ENCODE data around the gene ZCCHC14. TPM values are rescaled to one million over a fixed set of nuclear protein-coding genes. Genes with fewer than 3 reads are reported as not detected.

ZCCHC14 gene
- polyA plus RNA-seq (2013, experiment 1 of 2; ENCODE audit: insufficient read length) = 14.4 TPM
- polyA plus RNA-seq (2013, experiment 2 of 2; ENCODE audit: insufficient read length) = 16.8 TPM

DNA sequence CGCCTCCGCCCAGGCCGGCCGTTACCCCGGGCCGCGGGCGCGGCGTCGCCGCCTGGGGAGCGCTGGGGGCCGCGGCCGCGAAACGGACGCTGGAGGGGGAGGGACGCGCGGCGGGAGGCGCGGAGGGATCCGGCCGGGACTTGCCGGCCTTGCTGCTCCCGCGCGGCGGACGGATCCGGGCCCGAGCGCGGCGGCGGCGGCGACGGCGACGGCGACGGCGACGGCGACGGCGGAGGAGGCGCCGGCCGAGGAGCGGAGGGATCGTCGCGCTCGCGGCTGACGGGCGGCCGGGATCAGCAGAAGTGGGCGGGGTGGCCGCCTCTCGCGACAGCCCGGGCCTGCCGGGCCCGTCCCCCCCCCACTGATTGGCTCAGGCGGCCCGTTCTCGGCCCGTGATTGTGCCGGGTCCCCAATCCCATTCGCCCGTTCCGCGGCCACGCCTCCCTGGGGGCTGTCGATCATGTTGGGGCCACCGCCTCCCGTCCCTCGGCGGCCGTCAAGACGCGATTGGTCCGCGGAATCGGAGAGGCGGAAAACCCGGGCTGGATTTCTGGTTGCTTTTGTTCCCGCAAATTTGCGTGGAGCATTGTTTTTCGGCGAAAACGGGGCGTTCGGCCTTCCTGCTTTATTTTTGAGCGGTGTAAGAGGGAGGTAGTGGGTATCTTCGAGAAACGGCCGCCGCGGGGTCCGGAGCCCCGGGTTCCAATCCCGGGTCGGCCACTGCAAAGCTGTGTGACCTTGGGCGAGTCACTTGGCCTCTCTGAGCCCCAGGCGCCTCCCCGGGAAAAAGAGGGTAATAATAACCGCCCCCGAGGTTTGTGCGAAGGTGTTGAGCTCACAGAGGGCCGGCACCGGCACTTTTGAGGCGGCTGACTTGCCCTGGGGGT lies at the start of gene ZCCHC14:
TSS of gene ZCCHC14 (minus strand) at position 304 of the 887 bp plus-strand sequence. CDS start 786 bp downstream, outside the sequence.
- peak; percentile 99 for DNase-seq

DNA sequence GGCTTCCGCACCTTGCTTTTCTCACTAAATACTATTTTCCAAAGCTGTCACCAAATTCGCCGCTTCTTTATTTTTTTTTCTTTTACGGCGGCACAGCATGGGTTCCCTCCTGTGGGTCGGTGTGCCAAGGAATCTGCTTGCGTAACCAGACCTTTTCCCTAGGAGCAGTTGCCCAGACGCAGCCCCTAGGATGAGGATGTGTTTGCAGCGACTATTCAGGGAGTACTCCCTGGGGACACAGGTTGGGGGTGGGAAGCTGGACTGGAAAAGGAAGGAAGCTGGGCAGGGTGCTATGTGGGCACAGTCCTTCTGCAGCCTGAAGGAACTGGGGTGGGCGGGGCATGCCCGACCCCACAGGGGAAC lies 49.0 kb upstream of the ZCCHC14 start:
- no peak for DNase-seq

DNA sequence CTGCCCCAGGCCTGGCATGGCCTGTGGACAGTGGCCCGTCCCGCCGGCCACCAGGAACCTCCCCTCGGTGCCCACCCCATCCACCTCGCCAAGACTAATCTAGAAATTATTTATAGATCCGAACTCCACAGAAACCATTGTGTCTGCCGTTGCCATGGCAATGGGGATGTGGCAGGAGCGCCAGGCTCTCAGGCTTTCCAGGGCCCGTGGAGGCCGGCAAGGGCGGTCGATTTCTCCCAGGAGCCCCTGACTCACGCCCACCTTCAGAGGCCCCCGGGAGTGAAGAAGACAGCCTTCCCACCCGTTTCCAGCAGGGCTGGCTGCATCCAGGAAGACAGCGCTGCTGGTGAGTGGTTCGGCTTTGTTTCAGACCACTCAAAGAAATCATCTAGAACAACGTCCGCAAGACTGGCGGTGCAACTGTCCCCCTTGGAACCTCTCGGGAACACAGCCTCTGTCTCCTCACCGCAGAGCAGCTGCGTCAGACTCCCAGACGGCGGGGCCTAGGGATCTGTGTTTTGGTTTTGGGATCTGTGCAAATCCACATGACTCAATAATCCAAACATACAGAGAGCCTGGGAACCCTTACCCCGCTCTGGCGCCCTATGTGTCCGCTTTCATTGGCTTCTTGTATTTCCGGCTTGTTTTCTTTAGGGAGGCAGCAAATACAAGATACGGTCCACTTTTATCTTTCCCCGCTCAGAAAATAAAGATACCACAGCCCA lies 48.5 kb upstream of the ZCCHC14 start:
- DNase-seq = peak; percentile 88

DNA sequence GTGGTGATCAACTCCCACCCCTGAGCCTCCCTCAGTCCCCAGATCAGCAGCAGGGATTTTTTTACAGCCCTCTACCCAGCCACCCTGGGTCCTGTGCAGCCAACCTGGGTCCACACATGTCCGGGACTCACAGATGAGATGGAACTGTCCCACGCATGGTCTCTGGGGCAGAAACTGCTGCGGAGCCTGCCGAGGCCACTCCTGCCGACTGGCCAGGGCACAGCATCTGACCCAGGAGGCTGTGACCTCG lies 48.0 kb upstream of the ZCCHC14 start:
- DNase-seq = no peak

DNA sequence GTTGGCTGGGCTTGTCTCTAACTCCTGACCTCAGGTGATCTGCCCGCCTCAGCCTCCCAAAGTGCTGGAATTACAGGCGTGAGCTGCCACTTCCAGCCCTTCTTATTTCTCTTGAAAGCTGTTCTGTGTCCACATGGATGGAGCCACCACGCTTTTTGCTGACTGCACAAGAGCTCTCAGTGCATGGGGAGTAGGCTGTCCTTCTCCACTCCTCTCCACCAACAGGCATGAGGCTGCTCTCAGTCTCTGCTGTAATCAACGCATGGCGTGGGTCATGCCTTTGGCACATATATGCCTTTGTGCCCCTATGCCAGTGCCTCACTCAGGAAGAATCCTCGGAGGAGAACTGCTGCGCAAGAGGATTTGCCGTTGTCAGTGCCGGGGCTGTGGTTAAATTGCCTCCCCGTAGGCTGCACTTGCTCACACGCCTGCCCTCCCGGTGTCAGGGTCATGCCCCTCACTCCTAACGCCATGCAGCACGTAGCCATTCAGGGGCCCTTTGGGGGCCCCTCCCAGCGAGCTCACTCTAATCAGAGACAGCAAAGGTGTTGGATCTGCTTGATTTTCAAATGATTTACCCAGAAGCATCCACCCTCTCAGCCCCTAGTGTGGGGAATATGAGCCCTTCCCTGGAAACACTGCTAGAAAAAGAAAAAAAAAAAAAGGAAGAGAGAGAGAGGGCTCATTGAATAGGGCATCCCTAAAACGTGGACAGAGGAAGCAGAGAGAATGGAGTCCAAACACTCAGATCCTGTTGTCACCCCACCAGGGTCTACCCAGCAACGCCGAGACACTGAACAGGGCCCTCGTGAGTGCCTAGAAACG lies 47.5 kb upstream of the ZCCHC14 start:
- no peak for DNase-seq

DNA sequence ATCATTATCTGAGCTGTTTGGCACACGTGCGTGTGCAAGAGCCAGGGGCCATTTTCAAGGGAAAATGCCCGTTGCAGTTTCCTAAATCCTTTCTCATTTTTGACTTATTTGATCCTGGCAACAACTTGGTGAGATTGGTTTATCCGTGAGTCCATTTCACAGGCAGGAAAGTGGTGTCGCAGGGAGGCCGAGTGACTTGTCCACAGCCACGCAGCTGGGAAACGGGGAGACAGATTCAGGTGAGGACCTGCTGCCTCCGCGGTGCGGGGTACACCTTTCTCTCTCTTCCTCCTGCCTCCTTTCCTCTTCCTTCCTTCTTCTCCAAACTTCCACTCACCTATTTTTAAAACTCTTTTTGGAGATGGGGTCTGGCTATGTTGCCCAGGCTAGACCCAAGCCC lies 46.3 kb upstream of the ZCCHC14 start:
- no peak for DNase-seq

DNA sequence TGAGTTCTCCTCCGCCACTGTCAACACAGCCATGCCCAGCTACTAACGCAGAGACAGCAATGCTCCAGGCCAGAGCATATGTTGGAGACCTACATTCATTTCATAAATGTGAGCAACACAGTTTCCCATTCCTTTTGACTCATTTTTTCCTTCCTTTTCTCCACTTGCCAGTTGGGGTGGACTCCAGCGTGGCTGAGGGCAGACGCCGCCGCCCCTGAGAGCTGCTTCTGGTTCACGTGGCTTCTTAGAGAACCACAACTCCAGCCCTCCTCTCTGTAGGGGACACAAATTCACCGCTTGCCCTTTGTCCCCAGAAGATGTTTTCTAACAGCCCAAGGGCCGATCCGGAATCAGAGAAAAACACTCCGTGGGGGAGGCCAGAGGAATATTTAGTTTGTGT lies 45.8 kb upstream of the ZCCHC14 start:
- DNase-seq = peak; percentile 93

DNA sequence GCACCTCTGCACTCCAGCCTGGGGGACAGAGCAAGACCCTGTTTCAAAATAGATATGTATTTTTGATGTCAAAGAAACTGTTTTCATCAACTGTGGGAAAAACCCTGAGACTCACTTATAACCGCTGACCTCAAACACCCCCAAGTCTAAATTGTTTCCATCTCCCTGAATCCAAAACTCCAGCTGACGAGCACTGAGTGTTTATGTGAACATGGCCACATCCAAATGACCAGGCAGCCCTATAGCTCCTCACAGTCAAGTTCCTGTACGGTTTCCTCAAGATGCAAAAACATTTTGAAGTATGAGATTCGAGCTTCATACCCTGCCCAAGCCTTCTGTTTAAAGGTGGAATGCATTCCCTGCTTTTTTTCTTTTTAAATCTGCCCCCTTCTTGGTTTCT lies 45.3 kb upstream of the ZCCHC14 start:
- DNase-seq = no peak

DNA sequence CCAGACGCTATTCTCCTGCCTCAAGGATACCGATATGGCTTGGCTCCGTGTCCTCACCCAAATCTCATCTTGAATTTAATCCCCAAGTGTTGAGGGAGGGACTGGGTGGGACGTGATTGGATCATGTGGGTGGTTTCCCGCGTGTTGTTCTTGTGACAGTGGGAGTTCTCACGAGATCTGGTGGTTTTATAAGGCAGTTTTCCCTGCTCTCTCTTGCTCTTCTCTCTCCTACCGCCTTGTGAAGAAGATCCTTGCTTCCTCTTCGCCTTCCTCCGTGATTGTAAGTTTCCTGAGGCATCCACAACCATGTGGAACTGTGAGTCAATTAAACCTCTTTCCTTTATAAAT lies 43.9 kb upstream of the ZCCHC14 start:
- no peak for DNase-seq

DNA sequence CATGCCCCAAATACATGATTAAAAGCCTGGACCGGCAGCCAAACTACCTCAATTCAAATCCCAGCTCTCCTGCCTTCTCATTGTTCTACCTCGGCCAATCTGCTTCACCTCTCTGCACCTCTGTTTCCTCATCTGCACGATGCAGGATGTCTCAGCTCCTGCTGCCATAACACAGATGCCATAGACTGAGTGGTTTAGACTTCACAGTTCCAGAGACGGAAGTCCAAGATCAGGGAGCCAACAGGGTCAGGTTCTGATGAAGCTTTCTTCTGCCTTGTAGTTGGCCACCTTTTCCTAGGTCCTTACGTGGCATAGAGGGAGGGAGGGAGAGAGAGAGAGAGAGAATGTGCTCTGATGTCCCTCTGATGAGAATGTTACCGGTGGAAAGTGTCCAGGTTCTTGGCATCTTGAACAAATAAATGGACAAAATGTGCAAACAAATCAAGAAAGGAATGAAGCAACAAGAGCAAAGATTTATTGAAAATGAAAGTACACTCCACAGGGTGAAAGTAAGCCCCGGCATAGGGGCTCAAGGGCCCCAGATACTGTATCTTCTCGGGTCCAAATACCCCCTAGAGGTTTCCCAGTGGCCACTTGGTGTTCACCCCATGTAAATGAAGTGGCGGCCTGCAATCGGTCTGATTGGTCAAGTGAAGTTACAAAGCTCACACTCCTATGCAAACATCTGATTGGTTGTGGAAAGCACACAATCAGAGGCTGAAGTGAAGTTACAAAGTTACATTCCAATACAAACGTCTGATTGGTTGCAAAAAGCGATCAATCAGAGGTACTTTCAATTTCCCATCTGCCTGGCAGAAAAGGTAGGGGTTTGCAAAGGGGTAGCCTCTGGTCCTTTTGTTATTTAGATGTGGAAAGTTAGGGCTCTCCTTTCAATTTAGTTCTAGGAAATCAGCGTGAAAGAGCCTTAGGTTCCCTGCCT lies 43.3 kb upstream of the ZCCHC14 start:
- no peak for DNase-seq

DNA sequence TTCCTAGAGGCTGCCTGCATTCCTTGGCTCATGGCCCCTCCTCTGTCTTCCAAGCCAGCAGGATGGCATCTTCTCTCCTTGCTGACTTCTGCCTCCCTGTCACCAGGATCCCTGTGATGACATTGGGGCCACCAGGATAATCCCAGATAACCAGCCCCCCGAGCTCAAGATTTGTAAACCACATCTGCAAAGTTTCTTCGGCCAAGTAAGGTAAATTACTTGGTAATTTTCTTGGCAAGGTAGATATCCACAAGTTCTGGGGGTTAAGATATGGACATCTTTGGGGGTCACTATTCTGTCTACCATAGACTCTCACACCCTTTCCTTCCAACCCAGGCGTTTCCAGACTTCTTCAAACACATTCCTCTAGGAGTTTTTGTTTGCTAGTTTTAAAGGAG lies 42.6 kb upstream of the ZCCHC14 start:
- DNase-seq = no peak

DNA sequence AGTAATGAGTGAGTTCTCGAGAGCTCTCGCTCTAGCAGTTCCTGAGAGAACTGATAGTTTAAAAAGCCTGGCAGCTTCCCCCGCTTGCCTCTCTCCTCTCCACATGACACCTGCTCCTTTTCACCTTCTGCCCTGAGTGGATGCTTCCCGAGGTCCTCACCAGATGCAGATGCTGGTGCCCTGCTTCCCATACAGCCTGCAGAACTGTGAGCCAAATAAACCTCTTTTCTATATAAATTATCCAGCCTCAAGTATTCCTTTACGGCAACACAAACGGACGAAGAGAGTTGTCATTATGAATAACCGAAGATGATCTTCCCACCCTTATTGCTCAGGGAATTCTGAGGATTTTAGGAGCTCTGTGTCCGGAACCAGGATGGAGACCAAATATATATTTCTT lies 41.9 kb upstream of the ZCCHC14 start:
- no peak for DNase-seq

DNA sequence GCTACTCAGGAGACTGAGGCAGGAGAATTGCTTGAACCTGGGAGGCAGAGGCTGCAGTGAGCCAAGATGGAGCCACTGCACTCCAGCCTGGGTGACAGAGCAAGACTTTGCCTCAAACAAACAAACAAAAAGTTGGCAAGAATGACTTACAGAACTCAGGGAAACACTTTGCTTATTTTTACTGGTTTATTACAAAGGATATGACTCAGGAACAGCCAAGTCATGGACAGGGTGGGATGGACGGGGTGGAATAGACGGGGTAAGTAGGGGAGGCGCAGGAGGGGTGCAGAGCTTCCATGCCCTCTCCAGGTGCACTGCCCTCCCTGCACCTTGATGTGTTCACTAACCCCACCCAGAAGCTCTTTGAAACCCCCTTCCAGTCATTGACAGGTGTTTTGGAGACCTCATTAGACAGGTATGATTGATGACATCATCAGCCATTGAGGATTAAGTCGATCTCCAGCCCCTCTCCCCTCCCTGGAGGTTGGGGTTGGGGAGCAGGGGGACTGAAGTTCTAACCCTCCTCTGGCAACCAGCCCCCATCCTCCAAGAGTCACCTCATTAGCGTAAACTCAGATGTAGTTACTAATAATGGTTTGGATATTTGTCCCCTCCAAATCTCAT lies 41.3 kb upstream of the ZCCHC14 start:
- DNase-seq = no peak

DNA sequence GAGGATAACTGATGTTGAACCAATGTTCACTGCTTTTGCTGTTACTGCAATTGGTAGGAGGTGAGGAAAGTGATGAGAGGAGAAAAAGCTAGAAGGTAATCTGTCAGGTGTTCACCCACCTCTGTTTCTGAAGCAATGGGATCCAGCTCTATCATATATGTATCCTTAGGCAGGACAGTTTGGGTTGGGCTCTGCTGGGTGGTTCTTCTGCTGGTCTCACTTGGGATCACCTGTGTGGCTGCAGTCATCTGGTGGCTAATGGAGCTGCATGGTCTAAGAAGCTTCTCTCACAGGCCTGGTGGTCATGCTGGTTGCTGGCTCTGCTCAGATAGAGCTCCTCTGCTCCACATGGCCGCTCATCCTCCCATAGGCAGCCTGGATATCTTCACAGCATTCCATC lies 40.2 kb upstream of the ZCCHC14 start:
- no peak for DNase-seq

DNA sequence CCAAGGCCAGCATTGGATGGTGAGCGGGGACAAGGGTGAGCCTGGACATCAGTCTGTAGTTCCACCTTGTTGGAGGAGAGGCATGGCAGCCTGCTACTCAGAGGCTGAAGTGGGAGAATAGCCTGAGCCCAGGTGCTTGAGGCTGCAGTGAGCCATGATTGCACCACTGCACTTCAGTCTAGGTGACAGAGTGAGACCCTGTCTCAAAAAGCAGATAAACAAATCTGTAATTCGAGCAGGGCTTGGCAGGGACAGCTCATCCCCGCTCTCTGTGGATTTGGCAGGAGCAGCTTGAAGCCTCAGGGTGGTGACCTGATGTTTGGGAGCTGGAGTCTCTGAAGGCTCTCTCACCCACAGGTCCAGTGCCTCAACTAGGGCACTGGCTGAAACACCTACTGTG lies 38.6 kb upstream of the ZCCHC14 start:
- DNase-seq = no peak

DNA sequence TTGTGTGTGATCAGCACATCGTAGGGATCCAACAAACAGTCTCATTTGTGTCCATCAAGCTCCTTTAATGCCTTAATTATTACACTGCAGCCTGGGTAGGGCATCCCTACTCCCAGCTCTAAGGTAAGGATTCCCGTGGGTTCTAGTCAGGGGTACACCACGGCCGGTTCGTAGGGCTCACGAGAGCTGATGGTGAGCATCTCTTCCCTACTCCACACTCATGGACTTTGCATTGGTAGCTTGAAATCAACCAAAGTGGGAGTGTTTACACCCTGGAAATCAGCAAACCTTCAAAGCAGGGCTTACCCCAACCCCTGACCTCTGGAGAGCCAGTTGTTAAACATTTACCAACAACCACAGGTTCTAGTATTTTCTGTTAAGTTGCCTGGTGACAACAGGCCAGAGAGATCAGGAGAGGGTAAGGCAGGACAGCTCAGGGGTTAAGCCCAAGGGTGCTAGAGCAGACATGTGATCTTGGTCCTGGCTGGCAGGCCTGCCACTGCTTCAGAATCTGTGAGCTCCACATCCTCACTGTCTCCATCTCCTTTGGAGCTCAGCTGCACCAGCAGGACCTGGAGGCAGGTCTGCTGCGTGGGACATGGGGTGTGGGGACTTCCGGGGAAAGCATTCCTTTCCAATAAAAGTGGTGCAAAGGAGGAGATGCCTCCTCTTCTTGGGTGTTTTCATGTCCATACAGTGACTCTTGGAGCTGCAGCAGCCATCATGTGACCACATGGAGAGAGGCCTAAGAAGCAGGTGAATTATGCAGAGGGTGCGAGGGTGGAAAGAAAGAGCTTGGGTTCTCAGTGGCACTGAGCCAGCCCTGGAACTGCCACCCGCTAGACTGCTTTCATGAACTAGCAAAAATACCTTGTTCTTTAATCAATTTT lies 36.1 kb upstream of the ZCCHC14 start:
- no peak for DNase-seq

DNA sequence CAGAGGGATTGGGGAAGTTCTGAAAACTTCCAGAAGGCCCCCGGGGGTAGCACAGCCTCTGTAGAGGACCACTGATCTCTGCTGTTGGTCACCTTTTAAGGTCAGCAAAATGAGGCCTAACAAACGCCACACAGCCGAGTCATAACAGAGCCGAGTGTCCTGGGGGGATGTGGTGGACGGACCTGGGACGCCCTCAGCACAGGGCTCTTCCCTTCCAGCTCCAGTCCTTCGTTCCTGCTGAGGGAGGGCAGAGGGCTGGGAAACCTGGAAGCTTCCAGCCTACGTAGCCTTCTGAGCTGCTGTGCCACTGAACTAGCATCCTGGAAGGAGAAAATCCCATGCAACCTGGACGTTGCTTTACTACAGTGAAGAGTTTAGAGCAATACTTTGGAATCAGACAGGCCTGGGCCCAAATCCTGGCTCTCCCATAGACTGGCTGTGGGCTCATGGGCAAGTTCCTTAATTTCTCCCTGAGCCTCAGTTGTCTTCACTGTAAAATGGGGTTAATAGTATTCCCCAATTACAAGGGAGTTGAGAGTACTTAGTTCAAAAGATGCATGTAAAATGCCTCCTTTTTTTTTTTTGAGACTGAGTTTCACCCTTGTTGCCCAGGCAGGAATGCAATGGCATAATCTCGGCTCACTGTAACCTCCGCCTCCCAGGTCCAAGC lies 34.4 kb upstream of the ZCCHC14 start:
- DNase-seq = no peak

DNA sequence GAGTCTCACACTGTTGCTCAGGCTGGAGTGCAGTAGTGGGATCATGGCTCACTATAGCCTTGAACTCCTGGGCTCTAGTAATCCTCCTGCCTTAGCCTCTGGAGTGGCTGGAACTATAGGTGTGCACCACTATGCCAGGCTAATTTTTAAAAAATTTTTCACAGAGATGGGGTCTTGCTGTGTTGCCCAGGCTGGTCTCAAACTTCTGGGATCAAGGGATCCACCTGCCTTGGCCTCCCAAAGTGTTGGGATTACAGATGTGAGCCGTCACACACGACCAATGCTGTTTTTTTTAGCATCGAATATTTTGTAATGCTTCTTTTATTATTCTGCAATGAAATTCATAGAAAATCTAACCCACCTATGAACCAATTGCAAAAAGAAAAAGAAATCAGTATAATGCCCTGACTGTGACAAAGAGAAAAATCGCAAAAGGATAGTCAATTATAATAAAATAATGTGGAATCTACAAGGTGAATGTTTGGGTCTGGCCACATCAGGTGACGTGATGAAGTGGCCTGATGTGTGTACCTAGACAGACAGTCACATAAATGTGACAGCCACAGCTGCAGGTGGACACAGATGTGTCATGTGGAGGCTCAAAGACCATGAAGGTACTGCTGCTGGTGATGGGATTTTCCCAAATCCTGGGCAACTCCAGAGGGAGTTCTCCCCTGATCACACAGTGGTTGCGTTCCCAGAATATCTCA lies 33.6 kb upstream of the ZCCHC14 start:
- DNase-seq = no peak

DNA sequence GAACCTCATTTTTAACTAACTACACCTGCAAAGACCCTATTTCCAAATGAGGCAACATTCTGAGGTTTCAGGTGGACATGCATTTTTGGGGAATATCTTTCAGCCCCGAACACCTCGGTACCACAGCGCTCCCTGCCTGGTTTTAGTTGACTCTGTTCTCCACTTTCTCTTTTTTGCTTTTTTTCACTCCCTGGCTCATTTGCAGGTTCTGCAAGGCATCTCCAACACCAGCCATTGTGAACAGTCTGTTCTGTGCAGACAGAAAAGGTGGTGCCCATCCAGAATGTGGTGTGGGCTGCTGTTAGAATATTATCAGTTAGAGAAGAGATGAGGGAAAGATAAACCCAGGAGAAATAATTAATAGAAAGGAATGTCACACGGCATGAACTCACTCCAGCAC lies 32.5 kb upstream of the ZCCHC14 start:
- DNase-seq = no peak

Data from fibroblast of skin of scalp (primary cell).